HS-27A (cell line): Measurements from ENCODE around the gene TRIM65.
"Not testable (repeated sequence)": the region's sequence is repeated elsewhere in the genome, so short reads cannot be mapped to it uniquely, and the experiment has no call there.

Source experiments
- DNase-seq: peaks from one replicate; pipeline ENCODE4 v3.0.0-alpha.2; 2012; ENCODE audit warnings: low read depth, missing footprints

Gene TRIM65

GRCh38 chr17:75875182-75875939 is 21.4 kb downstream of the TRIM65 start:
- no peak for DNase-seq

DNA sequence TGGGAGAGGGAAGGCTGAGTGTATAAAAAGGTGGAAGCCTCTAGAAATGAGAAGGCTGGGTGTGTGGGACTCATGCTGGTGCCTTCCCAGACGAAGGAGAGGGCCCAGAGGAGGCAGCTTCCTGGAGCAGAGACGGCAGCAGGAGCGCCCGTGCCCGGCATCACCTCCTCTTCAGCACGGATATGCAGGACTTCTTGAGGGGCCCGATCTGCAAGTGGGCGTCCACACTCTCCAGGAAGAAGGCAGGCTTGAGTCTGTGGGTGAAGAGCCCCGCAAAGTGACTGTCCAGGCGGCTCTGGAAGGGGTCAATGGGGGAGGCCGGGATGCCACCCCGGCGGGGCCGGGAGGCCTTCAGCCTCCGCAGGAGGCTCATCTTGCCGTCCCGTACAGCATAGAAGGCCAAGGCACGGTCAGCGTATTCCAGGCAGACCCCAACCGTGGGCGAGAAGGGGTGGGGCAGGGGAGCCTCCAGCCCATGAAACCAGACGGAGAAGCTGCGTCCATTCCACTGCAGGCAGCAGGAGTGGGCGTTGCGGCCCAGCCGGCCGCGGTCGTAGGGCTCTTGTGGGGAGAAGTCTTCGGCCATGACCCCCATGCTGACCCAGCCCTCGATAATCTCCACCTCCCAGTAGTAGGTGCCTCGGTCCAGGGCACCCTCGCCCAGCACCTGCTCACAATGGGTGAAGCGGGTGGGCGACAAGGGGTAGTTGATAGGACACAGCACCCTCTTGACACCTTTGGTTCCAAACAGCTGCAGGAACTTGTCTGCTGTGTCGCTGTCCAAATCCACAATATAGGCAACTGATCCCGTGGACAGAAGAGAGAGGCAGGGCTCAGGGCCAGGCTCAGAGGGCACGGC is 22.2 kb downstream of the TRIM65 start:
- DNase-seq = no peak

DNA sequence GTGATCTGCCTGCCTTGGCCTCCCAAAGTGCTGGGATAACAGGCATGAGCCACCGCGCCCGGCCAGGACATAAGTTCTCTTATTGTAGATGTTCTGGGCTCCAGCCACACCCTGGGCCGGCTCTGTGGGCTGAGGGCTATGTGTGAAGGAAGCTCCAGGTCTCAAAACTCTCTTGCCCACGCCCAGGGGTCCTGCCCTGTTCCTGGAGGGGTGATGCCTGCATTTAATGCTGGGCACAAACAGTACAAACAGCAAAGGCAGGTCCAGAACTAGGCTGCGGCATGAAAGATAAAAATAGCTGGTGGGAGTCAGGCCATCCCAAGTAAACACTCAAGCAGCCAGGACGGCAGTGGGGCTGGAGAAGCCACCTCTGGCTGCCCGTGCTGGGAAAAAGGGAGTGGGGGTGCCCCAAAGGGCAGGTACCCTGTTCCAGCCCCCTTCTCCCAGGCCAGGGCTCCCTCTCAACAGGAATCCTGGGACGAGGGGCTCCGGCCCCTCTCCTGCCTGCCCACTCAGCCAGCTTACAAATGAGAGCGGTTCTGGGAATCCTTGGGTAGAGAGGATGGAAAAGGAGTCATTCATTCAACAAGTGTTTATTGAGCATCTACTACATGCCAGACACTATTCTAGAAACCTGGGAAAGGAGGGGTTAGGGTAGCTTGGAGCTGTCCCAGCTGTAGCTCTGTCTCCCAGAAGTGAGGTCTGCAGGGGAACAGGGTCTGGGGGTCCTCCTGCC is 23.0 kb downstream of the TRIM65 start:
- DNase-seq = no peak

DNA sequence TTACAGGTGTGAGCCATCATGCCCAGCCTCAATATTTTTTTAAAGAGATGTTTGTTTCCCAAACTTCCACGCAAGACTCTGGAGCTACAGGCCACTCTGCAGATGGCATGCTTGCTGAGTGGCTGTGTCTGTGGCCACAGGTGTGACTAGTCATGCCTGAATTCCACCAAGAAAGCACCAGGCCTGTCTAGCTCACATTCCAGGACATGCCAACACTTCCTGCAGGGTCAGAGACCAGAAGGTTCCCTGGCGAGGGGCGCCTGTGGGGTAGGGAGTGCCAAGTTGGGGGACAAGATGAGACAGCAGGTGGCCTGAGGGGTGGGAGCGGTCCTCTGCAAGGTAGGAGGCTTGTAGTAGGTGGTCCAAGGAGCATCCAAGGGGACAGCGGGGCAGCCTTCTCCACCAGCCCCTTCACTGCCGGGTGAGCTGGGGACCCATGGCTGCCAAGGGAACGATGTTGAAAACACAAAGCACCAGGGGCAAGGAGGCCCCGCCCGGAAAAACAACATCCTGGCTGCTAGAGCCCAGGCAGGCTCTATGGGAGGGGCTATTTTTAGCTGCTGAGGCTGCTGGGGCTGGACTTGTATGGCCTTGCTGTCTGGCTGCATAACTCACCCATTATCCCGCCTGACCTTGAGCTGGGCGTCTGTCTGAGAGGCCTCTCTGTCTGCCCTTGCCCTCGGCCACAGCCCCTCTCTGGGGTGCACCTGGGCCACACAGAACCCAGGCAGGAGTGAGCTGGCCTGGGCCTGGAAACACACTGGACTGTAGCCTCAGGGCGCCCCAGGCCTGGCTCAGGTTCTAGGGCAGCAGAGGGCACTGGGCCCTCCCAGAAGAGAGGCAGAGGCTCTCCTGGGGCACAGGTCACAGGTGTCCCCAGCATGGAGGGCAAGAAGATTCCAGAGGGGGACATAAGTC is 24.1 kb downstream of the TRIM65 start:
- no peak for DNase-seq

DNA sequence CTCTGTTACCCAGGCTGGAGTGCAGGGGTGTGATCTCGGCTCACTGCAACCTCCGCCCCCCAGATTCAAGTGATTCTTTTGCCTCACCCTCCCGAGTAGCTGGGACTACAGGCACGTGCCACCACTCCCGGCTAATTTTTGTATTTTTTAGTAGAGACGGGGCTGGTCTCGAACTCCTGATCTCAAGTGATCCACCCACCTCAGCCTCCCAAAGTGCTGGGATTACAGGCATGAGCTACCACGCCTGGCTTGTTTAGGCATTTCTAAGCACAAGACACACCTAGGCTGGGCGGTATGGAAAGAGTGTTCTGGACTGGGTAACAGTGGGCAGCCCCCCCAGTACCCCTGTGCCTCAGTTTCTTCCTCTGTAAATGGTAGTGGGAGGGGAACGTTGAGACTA is 26.5 kb downstream of the TRIM65 start:
- DNase-seq = not testable (repeated sequence)

GRCh38 chr17:75869282-75870141 is 27.2 kb downstream of the TRIM65 start:
- DNase-seq = no peak

DNA sequence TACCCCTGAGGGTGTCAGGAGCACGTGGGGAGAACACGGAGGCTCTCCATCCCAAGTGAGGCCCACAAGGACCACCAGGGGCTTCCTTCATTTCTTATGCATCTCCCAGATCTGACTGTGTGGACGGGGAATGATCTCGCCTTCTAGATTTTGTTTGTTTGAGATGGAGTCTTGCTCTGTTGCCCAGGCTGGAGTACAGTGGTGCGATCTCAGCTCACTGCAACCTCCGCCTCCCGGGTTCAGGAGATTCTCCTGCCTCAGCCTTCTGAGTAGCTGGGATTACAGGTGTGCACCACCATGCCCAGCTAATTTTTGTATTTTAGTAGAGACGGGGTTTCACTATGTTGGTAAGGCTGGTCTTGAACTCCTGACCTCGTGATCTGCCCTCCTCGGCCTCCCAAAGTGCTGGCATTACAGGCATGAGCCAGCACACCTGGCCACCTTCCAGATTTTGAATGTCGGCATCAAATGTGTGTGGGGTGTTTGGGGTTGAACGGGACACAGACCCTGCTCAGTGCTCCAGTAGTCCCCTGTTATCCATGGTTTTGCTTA is 27.9 kb downstream of the TRIM65 start:
- DNase-seq = not testable (repeated sequence)

- DNase-seq = not testable (repeated sequence)
Measured at GRCh38 chr17:75865404-75866188, 31.2 kb downstream of the TRIM65 start.

DNA sequence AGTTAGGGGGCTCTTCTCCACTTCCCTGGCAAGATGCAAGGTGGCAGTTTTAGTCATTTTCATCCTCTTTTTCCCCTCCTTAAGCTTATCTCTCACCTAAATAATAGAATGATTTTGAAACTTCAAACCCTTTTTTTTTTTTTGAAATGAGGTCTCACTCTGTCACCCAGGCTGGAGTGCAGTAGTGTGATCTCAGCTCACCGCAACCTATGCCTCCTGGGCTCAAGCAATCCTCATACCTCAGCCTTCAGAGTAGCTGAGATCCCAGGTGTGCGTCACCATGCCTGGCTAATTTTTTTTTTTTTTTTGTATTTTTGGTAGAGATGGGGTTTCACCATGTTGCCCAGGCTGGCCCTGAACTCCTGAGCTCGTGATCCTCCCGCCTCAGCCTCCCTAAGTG is 31.9 kb downstream of the TRIM65 start:
- DNase-seq = not testable (repeated sequence)

DNA sequence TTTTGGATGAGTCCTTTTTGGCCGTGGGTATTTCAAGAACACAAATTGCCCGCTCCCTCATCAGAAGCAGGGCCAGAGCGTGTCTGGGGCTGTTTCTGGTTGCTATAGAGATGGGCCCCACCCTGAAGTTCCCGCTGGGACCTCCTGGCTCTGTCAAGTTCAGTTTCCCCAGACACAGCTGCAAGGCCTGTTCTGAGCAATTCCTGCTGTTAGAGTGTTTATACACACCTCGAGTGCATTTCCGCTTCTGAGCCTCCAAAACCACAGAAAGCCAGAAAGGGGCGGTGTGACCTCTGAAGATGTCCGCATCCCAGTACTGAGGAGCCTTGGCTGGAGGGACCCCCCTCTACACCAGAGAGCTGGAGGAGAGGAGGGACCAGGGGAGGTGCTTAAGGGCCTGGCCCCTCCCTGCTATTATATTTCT is 32.3 kb downstream of the TRIM65 start:
- DNase-seq = no peak

- DNase-seq = no peak
Measured at GRCh38 chr17:75861927-75862317, 34.8 kb downstream of the TRIM65 start.

DNA sequence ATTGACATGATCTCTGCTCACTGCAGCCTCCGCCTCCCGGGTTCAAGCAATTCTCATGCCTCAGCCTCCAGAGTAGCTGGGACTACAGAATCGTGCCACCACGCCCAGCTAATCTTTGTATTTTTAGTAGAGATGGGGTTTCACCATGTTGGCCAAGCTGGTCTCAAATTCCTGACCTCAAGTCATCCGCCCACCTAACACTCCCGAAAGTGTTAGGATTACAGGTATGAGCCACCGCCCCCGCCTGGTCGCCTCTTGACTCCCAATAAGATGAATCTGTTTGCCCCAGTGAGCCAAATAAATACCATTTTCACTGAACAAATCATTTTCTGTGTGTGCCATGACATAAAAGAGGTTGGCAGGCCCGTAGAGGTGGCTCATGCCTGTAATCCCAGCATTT is 37.4 kb downstream of the TRIM65 start:
- DNase-seq = not testable (repeated sequence)

DNA sequence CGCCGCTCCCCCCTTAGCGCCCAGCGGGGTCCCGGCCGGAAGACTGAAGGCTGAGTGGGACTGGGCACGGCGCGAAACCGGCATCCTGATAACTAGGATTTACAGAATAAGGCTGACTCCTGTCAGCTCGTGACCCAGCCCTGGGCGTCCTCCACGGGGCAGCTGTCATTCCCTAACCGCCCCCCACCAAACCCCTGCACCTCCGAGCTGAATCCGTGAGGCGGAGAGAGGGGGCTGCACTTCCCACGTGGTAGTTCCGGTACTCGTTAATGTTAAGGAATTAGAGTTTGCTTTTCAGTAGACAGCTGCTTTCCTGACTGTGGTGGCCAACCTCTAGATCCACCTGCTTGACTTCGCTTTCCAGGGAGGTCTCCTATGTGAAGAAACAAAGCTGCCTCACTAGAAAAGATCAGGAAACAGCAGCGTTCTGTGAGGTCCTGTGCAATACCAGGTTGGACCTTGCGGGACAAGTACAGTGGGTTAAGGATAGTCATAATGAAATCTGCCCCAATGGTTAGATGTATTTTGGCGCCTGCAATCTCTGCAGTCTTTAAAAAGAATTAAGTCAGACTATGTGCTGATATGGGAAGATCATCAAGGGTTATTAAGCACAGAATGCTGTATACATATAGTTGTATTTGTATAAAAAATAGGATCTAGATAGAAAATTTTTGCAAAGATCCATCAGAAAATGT is 40.5 kb downstream of the TRIM65 start:
- no peak for DNase-seq

DNA sequence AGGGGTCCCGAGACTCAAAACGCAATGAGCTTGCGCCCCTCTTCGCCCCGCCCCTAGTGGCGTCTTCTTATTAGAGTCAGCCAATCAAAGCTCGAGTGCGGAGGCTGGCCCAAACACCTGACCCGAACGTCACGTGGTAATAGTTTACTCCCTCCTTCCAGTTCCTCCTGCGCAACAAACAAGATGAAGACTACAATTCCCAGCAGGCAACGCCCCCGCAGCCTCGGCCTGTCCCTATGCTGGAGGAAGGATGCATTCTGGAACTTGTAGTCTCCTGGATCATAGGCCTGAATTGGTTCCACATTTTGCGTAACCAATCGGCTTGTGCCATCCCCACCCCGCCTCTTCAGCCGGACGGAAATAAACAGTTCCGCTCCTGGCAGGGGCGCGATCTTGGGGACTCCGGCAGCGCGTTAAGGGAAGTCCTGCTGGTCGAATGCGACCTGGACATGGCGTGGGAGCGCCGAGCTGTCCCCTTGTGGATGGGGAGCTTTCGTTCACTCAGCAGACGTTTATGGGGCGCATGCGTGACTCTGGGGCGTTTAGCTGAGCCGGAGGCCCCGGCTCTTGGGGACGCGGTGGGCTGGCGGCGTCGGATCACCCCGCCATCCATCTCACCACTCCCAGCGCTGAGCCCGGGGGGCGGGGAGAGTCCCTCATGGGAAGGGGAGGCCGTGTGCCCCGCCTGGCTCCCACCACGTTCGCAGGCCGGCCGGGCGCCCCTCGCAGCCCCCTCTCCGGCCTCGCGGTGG is 41.3 kb downstream of the TRIM65 start, which contains the start of gene WBP2:
Gene WBP2, minus strand, starts transcription at position 26 of the 752 bp plus-strand sequence. CDS start 38 bp downstream, outside the sequence.
- peak; percentile 93 for DNase-seq

DNA sequence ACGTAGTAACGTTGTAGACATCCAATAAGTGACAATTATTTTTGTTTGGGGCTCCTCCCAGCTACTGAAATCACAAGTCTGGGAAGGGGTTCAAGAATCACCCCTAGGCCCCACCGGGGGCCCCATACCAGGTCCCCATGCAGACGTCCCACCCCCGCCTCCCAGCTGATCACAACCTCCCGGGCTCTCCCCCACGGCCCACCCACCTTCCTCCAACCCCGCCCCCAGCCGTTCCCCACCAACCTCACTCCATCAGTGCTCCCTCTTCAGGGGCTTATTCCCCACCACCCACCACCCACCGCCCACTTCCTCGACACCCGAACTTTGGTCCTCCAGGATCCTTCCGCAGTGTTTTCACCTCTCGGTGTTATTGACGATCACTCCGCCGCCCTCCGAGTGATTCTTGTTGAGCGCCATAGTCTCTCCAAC is 41.9 kb downstream of the TRIM65 start:
- no peak for DNase-seq

GRCh38 chr17:75854101-75854748 is 42.5 kb downstream of the TRIM65 start:
- no peak for DNase-seq

GRCh38 chr17:75853433-75853832 is 43.3 kb downstream of the TRIM65 start:
- no peak for DNase-seq
